Gastroesophageal sphincter (tissue), 4 donors: ENCODE data around the gene ACAP3. TPM values are rescaled to one million over a fixed set of nuclear protein-coding genes. Genes with fewer than 3 reads are reported as not detected.

Source experiments
- ATAC-seq: fragments of 150-250 bp; one replicate; pipeline ENCODE4 v1.9.1; 2016; ENCODE audit warnings: mild to moderate bottlenecking, moderate library complexity
- H3K27ac ChIP-seq, 4 donors: fragments of 200-600 bp; sonication (generic) in 3 of 4; 1 replicate in 3 of 4; 2 replicates in 1 of 4; pipeline ENCODE4 v1.5.1; 2016 to 2019
- H3K27me3 ChIP-seq: fragments of 200-600 bp; sonication (generic); one replicate; pipeline ENCODE4 v1.5.1; 2019
- H3K36me3 ChIP-seq, 2 donors: fragments of 200-600 bp; sonication (generic); one replicate each; pipeline ENCODE4 v1.5.1; 2019; ENCODE audit warnings: control low read depth in 1 of 2
- H3K4me1 ChIP-seq, 3 donors: fragments of 200-600 bp; sonication (generic); 1 replicate in 2 of 3; 2 replicates in 1 of 3; pipeline ENCODE4 v1.5.1; 2016 to 2019; ENCODE audit warnings: control low read depth in 2 of 3
- H3K4me3 ChIP-seq, 2 donors: fragments of 200-600 bp; sonication (generic); one replicate each; pipeline ENCODE4 v1.5.1; 2019; ENCODE audit warnings: mild to moderate bottlenecking in 1 of 2, moderate library complexity in 1 of 2
- H3K9me3 ChIP-seq, 3 donors: fragments of 200-600 bp; sonication (generic); one replicate each; pipeline ENCODE4 v1.5.1; 2017 to 2019; ENCODE audit warnings: control low read depth in 2 of 3
- EP300 ChIP-seq: sonication (generic); formaldehyde crosslinking; IDR thresholded peaks from one replicate; pipeline ENCODE4 v1.6.1; 2017; ENCODE audit warnings: antibody characterized with exemption, mild to moderate bottlenecking
- POLR2A ChIP-seq, 2 donors: fragments of 450-650 bp; IDR thresholded peaks; one replicate each; pipeline ENCODE4 v1.6.1; 2017; ENCODE audit warnings: antibody characterized with exemption in 2 of 2, mild to moderate bottlenecking in 2 of 2, moderate library complexity in 1 of 2
- POLR2AphosphoS5 ChIP-seq: sonication (generic); formaldehyde crosslinking; IDR thresholded peaks from one replicate; pipeline ENCODE4 v1.6.1; 2017; ENCODE audit warnings: antibody characterized with exemption
- WGBS, 2 donors: methylation state at CpG; one replicate each; pipeline ENCODE4 v1.1.5; 2018; ENCODE audit warnings: low coverage in 1 of 2; 5-methylcytosine and 5-hydroxymethylcytosine counted together
- total RNA-seq, 4 donors: library from RNA; depleted of rRNA; stranded (reverse); fragments of >200 nt; gene quantifications; one replicate each; pipeline ENCODE4 v1.1.0, GENCODE V29; 2016
- TF ChIP-seq, protein P1 (sequence below), 4 experiments: fragments of 200-600 bp in 2 of 4; fragments of 450-650 bp in 2 of 4; sonication (generic) in 1 of 4; IDR thresholded peaks; one replicate each; pipeline ENCODE4 v1.5.1; 2017 to 2019; ENCODE audit warnings: antibody characterized with exemption in 4 of 4, mild to moderate bottlenecking in 2 of 4, moderate library complexity in 2 of 4

The ACAP3 gene
- total RNA-seq, 4 donors from 2014 or later: 35.6 to 74.7 (median 50.2) TPM

DNA sequence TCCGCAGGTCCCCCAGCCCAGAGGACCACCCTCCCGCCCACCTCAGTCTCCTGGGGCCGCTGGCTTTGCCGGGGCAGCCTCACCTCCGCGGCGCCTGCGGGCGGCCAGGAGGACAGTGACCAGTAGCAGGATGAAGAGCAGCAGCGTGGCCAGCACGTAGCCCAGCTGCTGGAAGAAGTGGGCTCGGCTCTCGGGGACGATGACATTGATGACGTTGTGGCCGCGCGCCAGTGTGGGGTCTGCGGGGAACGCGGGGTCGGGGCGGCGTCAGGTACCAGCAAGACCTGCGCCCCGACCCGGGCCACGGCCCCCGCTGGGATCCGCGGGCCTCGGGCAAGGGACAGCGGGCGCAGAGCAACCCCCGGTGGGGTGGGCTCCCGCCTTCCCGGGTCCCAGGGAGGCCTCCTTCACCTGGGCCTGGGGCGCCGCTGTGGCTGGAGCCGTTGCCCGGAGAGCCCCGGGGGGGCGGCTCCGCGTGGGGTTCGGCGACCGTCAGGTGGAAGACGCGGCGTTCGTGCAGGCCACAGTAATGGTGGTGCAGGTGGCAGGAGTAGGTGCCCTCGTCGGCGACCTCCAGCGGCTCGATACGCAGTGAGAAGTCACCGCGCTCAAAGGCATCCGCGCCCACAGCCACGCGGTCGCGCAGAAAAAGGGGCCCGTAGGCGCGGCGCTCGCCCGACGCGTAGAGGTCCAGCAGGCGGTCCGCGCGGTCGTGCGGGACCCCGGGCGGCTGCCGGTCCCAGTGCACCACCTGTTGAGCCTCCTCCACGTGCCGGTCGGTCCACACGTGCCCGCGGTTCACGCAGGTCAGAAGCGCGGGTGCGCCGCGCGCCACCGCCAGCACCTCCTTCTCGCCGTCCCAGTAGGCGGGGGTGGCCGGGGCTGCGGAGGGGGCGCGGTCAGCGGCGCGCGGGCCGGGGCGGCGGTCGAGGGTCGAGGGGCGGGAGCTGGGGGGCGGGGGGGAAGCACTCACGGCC is 46.8 kb upstream of the ACAP3 start:
- ATAC-seq: no peak
- Histone ChIP-seq H3K27ac (peak overlapping the region in 3 of 4 donors; percentile 87 to 92 (median 89)), H3K4me3 (peak overlapping the region in 1 of 2 donors; percentile 63), H3K4me1 (peaks cover 0 to 82% (median 36%) of the 10 kb centered on the region in 3 donors), H3K9me3 (no peaks in the 10 kb centered on the region), H3K27me3 (peaks cover 68% of the 10 kb centered on the region), H3K36me3 (peaks cover 0 to 18% of the 10 kb centered on the region in 2 donors)
- no peak for TF ChIP-seq POLR2A (IDR thresholded peaks at IDR 0.05)
- TF ChIP-seq EP300: no peak
- TF ChIP-seq, protein P1, sequence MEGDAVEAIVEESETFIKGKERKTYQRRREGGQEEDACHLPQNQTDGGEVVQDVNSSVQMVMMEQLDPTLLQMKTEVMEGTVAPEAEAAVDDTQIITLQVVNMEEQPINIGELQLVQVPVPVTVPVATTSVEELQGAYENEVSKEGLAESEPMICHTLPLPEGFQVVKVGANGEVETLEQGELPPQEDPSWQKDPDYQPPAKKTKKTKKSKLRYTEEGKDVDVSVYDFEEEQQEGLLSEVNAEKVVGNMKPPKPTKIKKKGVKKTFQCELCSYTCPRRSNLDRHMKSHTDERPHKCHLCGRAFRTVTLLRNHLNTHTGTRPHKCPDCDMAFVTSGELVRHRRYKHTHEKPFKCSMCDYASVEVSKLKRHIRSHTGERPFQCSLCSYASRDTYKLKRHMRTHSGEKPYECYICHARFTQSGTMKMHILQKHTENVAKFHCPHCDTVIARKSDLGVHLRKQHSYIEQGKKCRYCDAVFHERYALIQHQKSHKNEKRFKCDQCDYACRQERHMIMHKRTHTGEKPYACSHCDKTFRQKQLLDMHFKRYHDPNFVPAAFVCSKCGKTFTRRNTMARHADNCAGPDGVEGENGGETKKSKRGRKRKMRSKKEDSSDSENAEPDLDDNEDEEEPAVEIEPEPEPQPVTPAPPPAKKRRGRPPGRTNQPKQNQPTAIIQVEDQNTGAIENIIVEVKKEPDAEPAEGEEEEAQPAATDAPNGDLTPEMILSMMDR (IDR thresholded peaks at IDR 0.05): no peak
- no peak for TF ChIP-seq POLR2AphosphoS5
- WGBS, 2 donors: no CpG with 5 or more reads among the region's 116 CpGs

- no peaks in the 10 kb centered on the region for H3K9me3 ChIP-seq
- peak overlapping the region in 3 of 4 donors; percentile 72 to 87 (median 79) for H3K27ac ChIP-seq
- H3K27me3 ChIP-seq: peaks cover 58% of the 10 kb centered on the region
- ATAC-seq: no peak
- WGBS, 2 donors: 61% methylated on average over 4 of the region's 28 CpGs; no CpG with 5 or more reads in 1 of the 2 donors
- H3K36me3 ChIP-seq: peaks cover 0 to 18% of the 10 kb centered on the region in 2 donors
- peaks cover 0 to 73% (median 36%) of the 10 kb centered on the region in 3 donors for H3K4me1 ChIP-seq
- H3K4me3 ChIP-seq: no peak overlapping the region
- TF ChIP-seq POLR2AphosphoS5 (no peak), EP300 (no peak), POLR2A (IDR thresholded peaks at IDR 0.05) (no peak)
- TF ChIP-seq, protein P1 (IDR thresholded peaks at IDR 0.05): no peak
Observed at GRCh38 chr1:1353389-1354151, 45.8 kb upstream of the ACAP3 start.

GRCh38 chr1:1352786-1353388 is 45.2 kb upstream of the ACAP3 start:
- Histone ChIP-seq H3K9me3 (no peaks in the 10 kb centered on the region), H3K27ac (peak overlapping the region in 3 of 4 donors; percentile 72 to 87 (median 79)), H3K4me1 (peaks cover 0 to 73% (median 36%) of the 10 kb centered on the region in 3 donors), H3K27me3 (peaks cover 51% of the 10 kb centered on the region), H3K36me3 (peaks cover 0 to 18% of the 10 kb centered on the region in 2 donors), H3K4me3 (no peak overlapping the region)
- ATAC-seq: no peak
- 10% methylated on average over 2 of the region's 5 CpGs; no CpG with 5 or more reads in 1 of the 2 donors for WGBS, 2 donors
- TF ChIP-seq EP300 (no peak), POLR2AphosphoS5 (no peak), POLR2A (IDR thresholded peaks at IDR 0.05) (no peak)
- TF ChIP-seq, protein P1 (IDR thresholded peaks at IDR 0.05): no peak

GRCh38 chr1:1351511-1352427 is 44.0 kb upstream of the ACAP3 start:
- Histone ChIP-seq H3K4me1 (peaks cover 0 to 76% (median 48%) of the 10 kb centered on the region in 3 donors), H3K4me3 (peak overlapping the region in 1 of 2 donors; percentile 12)
- peak; percentile 42 for ATAC-seq

More at GRCh38 chr1:1351511-1352427, 44.0 kb upstream of the ACAP3 start:
- Histone ChIP-seq H3K27me3 (peaks cover 40% of the 10 kb centered on the region), H3K27ac (peak overlapping the region in 3 of 4 donors; percentile 56 to 79 (median 72)), H3K9me3 (no peaks in the 10 kb centered on the region), H3K36me3 (peaks cover 0 to 18% of the 10 kb centered on the region in 2 donors)
- 43% methylated on average over 11 of the region's 29 CpGs; no CpG with 5 or more reads in 1 of the 2 donors for WGBS, 2 donors
- no peak for TF ChIP-seq POLR2AphosphoS5
- no peak for TF ChIP-seq POLR2A (IDR thresholded peaks at IDR 0.05)
- TF ChIP-seq EP300: no peak
- TF ChIP-seq, protein P1 (IDR thresholded peaks at IDR 0.05): no peak
